Activated CD4-positive, alpha-beta memory T cell treated with anti-CD3 and anti-CD28 coated beads for 36 hours (primary cell): Measurements from ENCODE around the gene TCFL5. TPM values are rescaled to one million over a fixed set of nuclear protein-coding genes. Genes with fewer than 3 reads are reported as not detected.
A peak's percentile ranks its signal among the peaks of the same experiment; 100 is the strongest.

Source experiments
- CTCF ChIA-PET: fragments of 350-600 bp; sonication (Branson Sonifier 250); formaldehyde crosslinking; loops from one replicate; lab custom pipeline; 2021; ENCODE audit warnings: antibody characterized with exemption, inconsistent platforms; lab: Charles Lee
- POLR2A ChIA-PET: fragments of 350-600 bp; sonication (Branson Sonifier 250); formaldehyde crosslinking; loops from one replicate; lab custom pipeline; 2021; ENCODE audit warnings: antibody characterized with exemption; lab: Charles Lee
- DNase-seq: peaks from one replicate; pipeline ENCODE4 v3.0.0-alpha.2; 2020
- H3K27ac Mint-ChIP-seq: one replicate; pipeline ENCODE4 v1.8.0; 2021; ENCODE audit warnings: mixed read lengths
- H3K27me3 Mint-ChIP-seq: one replicate; pipeline ENCODE4 v1.8.0; 2021; ENCODE audit warnings: mixed read lengths
- H3K36me3 Mint-ChIP-seq: one replicate; pipeline ENCODE4 v1.8.0; 2021; ENCODE audit warnings: mixed read lengths
- H3K4me1 Mint-ChIP-seq: one replicate; pipeline ENCODE4 v1.8.0; 2021; ENCODE audit warnings: low read depth, mixed read lengths
- H3K4me3 Mint-ChIP-seq: one replicate; pipeline ENCODE4 v1.8.0; 2021; ENCODE audit warnings: mild to moderate bottlenecking, mixed read lengths
- H3K9me3 Mint-ChIP-seq: one replicate; pipeline ENCODE4 v1.8.0; 2021; ENCODE audit warnings: mixed read lengths
- intact Hi-C: fragments of 100-400 bp; cut with micrococcal nuclease; formaldehyde crosslinking; loops from one replicate; pipeline ENCODE4 v1.15.1; 2023
- total RNA-seq, 2 experiments: library from RNA; stranded (reverse); gene quantifications; one replicate each; pipeline ENCODE4 v1.2.3, GENCODE V29; 2021

Gene TCFL5
- total RNA-seq, 2 experiments from 2014 or later, result 4.7 to 5.0 TPM

DNA sequence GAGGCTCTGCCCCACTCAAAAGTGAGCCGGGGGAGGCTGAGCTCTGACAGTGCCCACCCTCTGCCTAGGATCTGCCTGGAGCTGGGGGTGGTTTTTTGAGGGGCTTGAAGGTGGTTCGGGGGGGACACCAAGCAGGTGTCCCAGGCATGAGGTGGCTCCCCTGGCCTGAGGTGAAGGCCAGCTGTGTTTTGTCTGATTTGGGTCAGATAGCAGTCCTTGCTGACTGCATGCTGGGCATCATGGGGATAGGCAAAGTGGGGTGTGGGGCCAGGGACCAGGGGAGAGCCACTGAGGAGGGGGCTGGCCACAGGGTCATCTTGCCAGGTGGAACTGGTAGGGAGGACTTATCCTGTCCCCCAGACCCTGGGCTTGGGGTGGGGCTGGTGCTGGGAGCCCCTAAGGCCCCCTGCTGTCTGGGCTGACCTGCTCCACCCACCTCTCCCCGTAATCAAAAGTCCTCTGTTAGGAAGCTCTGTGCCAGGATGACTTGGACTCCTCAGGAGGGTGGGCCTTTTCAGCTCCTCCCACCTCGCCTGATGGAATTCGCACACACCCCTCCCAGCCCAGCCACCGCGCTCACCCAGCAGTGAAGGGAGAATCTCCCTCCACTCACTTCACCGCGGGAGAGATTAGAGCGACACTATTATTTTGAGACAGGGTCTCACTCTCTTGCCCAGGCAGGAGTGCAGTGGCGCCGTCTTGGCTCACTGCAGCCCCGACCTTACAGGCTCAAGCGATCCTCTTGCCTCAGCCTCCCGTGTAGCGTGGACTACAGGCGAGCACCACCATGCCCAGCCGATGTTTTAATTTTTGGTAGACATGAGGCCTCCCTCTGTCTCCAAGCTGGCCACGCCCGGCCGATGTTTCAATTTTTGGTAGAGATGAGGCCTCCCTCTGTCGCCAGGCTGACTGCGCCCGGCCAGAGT, 46.3 kb downstream of the TCFL5 start:
- no peak overlapping the region for H3K27ac Mint-ChIP-seq
- ChIA-PET POLR2A (interaction anchor here (1.0 to 1.3 kb wide), 2 partner anchors 21 to 104 kb away, joined by 3 to 4 read pairs; no protein-coding TSS in a partner anchor), CTCF (interaction anchor here (1.6 to 2.4 kb wide), 2 partner anchors 7 to 433 kb away, joined by 4 to 9 read pairs; no protein-coding TSS in a partner anchor)
- intact Hi-C loops, result no loop called here
- no peak for DNase-seq
- H3K36me3 Mint-ChIP-seq, result peaks cover 4% of the 10 kb centered on the region
- no peaks in the 10 kb centered on the region for H3K9me3 Mint-ChIP-seq
- H3K27me3 Mint-ChIP-seq, result peaks cover 28% of the 10 kb centered on the region
- peaks cover 10% of the 10 kb centered on the region for H3K4me1 Mint-ChIP-seq
- H3K4me3 Mint-ChIP-seq, result no peak overlapping the region

DNA sequence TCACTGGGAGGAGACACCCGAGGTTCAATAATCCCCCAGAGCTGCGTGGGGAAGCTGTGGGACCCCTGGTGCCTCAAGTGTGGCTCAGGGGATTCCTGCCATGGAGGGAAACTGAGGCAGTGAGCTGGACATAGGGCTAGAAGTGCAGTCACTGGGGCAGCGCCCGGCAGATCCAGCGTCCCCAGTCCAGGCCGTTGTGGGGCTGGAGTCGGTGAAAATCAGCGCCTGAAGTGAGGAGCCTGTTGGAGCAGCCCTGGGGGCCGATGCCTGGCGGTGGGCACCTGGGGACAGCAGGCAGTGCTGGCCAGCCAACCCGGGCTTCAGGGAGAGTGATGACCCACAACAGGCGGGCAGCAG, 46.9 kb downstream of the TCFL5 start:
- no peak for DNase-seq
- CTCF ChIA-PET, result interaction anchor here (1.6 kb wide), 1 partner anchor 432 kb away, joined by 4 read pairs; no protein-coding TSS in a partner anchor
- Mint-ChIP-seq H3K27ac (no peak overlapping the region), H3K4me3 (no peak overlapping the region), H3K27me3 (peaks cover 25% of the 10 kb centered on the region), H3K4me1 (peaks cover 10% of the 10 kb centered on the region), H3K36me3 (peaks cover 6% of the 10 kb centered on the region), H3K9me3 (no peaks in the 10 kb centered on the region)
- POLR2A ChIA-PET, result interaction anchor here (1.3 kb wide), 1 partner anchor 20 kb away, joined by 4 read pairs; no protein-coding TSS in a partner anchor
- intact Hi-C loops, result no loop called here

DNA sequence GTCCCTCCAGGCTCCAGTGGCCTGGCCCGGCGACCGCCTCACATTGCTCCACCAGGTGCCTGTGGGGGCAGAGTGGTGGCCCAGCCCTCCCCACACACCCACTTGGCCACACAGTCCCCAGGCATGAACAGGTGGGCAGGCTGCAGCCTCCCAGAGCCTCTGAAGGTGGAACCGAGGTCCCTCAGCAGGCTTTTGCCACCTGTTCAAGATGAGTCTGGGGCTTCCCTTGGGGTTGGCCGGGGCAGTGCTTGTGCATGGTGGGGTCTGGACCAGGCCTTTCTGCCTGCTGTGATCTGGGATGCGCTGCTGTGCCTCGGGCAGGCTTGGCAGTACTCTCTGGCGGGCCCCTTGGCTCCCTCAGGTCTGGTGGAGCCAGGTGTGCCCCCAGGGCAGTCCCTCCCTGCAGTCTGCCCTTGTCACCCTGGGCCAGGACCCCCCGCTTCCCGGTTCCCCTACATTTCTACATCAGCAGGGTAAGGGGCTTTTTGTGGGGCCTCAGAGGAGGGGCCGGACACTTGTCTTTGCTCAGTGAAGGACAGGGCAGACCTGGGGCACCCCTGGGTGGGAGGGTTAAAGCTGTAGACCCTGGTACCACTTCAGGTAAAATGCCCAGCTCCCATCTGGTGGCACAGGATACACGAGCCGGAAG, 47.4 kb downstream of the TCFL5 start:
- Mint-ChIP-seq H3K27ac (no peak overlapping the region), H3K27me3 (peaks cover 25% of the 10 kb centered on the region), H3K9me3 (no peaks in the 10 kb centered on the region), H3K36me3 (peaks cover 11% of the 10 kb centered on the region), H3K4me3 (no peak overlapping the region), H3K4me1 (peaks cover 10% of the 10 kb centered on the region)
- intact Hi-C loops, result no loop called here
- DNase-seq, result no peak
- POLR2A ChIA-PET, result no interaction called here
- CTCF ChIA-PET, result interaction anchor here (1.6 kb wide), 1 partner anchor 432 kb away, joined by 4 read pairs; no protein-coding TSS in a partner anchor

DNA sequence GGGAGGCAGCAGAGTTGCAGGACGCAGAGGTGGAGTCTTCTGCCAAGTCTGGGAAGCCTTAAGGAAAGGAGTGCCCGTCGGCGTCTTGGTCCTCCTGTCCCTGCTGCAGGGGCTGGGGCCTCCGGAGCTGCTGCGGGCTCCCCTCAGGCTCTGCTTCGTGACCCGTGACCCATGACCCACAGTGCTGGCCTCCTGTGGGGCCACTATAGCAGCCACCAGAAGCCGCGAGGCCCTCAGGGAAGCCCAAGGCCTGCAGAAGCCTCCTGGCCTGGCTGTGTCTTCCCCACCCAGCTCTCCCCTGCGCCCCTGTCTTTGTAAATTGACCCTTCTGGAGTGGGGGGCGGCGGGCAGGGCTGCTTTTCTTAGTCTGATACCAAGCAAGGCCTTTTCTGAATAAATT, 48.0 kb downstream of the TCFL5 start:
- peaks cover 13% of the 10 kb centered on the region for H3K36me3 Mint-ChIP-seq

DNA sequence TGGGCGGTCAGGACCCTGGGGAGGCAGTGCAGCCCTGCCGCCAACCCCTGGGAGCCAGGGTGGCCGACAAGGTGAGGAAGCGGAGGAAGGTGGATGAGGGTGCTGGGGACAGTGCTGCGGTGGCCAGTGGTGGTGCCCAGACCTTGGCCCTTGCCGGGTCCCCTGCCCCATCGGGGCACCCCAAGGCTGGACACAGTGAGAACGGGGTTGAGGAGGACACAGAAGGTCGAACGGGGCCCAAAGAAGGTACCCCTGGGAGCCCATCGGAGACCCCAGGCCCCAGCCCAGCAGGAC, 48.8 kb downstream of the TCFL5 start:
- Mint-ChIP-seq H3K27me3 (peaks cover 20% of the 10 kb centered on the region), H3K4me1 (peaks cover 14% of the 10 kb centered on the region)

More for the DNA sequence above, 48.0 kb downstream of the TCFL5 start:
- Mint-ChIP-seq H3K4me3 (no peak overlapping the region), H3K9me3 (no peaks in the 10 kb centered on the region), H3K27ac (no peak overlapping the region), H3K4me1 (peaks cover 10% of the 10 kb centered on the region), H3K27me3 (peaks cover 25% of the 10 kb centered on the region)
- no peak for DNase-seq
- POLR2A ChIA-PET, result no interaction called here
- CTCF ChIA-PET, result no interaction called here
- intact Hi-C loops, result no loop called here

DNA sequence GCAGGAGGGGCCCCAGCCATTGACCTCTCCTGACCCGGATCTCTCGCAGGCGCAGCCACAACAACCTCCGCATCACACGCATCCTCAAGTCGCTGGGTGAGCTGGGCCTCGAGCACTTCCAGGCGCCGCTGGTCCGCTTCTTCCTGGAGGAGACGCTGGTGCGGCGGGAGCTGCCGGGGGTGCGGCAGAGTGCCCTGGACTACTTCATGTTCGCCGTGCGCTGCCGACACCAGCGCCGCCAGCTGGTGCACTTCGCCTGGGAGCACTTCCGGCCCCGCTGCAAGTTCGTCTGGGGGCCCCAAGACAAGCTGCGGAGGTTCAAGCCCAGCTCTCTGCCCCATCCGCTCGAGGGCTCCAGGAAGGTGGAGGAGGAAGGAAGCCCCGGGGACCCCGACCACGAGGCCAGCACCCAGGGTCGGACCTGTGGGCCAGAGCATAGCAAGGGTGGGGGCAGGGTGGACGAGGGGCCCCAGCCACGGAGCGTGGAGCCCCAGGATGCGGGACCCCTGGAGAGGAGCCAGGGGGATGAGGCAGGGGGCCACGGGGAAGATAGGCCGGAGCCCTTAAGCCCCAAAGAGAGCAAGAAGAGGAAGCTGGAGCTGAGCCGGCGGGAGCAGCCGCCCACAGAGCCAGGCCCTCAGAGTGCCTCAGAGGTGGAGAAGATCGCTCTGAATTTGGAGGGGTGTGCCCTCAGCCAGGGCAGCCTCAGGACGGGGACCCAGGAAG, 49.3 kb downstream of the TCFL5 start:
- POLR2A ChIA-PET, result interaction anchor here (0.5 kb wide), 1 partner anchor 690 kb away, joined by 3 read pairs; the partner anchor contains the start of gene LSM14B

More for the DNA sequence above, 48.8 kb downstream of the TCFL5 start:
- peaks cover 17% of the 10 kb centered on the region for H3K36me3 Mint-ChIP-seq
- DNase-seq, result no peak
- intact Hi-C loops, result no loop called here
- CTCF ChIA-PET, result no interaction called here
- H3K9me3 Mint-ChIP-seq, result no peaks in the 10 kb centered on the region
- H3K27ac Mint-ChIP-seq, result no peak overlapping the region
- no peak overlapping the region for H3K4me3 Mint-ChIP-seq
- POLR2A ChIA-PET, result no interaction called here

DNA sequence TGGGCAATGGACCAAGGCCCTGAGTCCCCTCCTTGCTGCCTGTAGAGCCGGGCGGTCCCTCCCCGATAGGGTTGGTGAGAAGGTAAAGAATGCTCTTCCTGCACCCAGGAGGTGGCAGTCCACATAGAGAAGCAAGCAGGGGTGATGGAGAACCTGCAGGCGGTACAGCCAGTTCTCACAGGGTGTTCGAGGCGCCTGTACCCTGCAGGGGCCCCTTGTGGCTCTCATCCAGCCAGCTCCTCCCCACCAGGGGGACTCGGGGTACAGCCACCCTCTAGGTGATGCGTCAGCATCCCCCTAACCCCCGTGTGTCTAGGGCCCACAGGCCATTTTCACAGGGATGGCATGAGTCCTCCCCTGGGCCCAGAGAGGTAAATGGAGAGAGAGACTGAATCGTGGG, 49.9 kb downstream of the TCFL5 start:
- ChIA-PET CTCF (no interaction called here), POLR2A (interaction anchor here (0.5 to 1.2 kb wide), 2 partner anchors 16 to 689 kb away, joined by 3 read pairs; partner anchors contain the start of genes LSM14B and MRGBP)
- Mint-ChIP-seq H3K36me3 (peaks cover 19% of the 10 kb centered on the region), H3K9me3 (no peaks in the 10 kb centered on the region), H3K27me3 (peaks cover 18% of the 10 kb centered on the region), H3K27ac (no peak overlapping the region), H3K4me3 (no peak overlapping the region), H3K4me1 (peaks cover 22% of the 10 kb centered on the region)
- intact Hi-C loops, result no loop called here
- DNase-seq, result no peak

More for the DNA sequence above, 49.3 kb downstream of the TCFL5 start:
- intact Hi-C loops, result no loop called here
- H3K9me3 Mint-ChIP-seq, result no peaks in the 10 kb centered on the region
- peaks cover 18% of the 10 kb centered on the region for H3K27me3 Mint-ChIP-seq
- H3K4me1 Mint-ChIP-seq, result peaks cover 19% of the 10 kb centered on the region
- CTCF ChIA-PET, result no interaction called here
- no peak overlapping the region for H3K27ac Mint-ChIP-seq
- H3K4me3 Mint-ChIP-seq, result no peak overlapping the region
- no peak for DNase-seq
- peaks cover 19% of the 10 kb centered on the region for H3K36me3 Mint-ChIP-seq

DNA sequence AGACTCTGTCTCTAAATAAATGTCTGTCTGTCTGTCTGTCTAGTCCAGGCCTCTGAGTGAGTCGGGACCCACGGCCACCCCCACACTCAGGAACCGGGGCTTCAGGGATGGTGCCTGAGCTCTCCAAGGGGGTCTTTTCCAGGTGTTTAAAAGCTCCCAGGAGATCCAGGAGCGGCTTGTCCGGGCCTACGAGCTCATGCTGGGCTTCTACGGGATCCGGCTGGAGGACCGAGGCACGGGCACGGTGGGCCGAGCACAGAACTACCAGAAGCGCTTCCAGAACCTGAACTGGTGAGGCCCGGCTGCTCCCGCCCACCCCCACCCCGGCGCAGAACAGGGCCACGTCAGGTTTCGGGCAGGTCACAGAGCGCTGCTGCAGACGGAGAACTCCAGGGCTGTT, 50.3 kb downstream of the TCFL5 start:
- H3K4me3 Mint-ChIP-seq, result no peak overlapping the region
- H3K4me1 Mint-ChIP-seq, result peaks cover 24% of the 10 kb centered on the region
- intact Hi-C loops, result no loop called here
- DNase-seq, result no peak
- POLR2A ChIA-PET, result interaction anchor here (1.2 kb wide), 1 partner anchor 15 kb away, joined by 3 read pairs; the partner anchor contains the start of gene MRGBP
- CTCF ChIA-PET, result no interaction called here
- H3K9me3 Mint-ChIP-seq, result no peaks in the 10 kb centered on the region
- peaks cover 19% of the 10 kb centered on the region for H3K36me3 Mint-ChIP-seq
- peaks cover 17% of the 10 kb centered on the region for H3K27me3 Mint-ChIP-seq
- H3K27ac Mint-ChIP-seq, result no peak overlapping the region

DNA sequence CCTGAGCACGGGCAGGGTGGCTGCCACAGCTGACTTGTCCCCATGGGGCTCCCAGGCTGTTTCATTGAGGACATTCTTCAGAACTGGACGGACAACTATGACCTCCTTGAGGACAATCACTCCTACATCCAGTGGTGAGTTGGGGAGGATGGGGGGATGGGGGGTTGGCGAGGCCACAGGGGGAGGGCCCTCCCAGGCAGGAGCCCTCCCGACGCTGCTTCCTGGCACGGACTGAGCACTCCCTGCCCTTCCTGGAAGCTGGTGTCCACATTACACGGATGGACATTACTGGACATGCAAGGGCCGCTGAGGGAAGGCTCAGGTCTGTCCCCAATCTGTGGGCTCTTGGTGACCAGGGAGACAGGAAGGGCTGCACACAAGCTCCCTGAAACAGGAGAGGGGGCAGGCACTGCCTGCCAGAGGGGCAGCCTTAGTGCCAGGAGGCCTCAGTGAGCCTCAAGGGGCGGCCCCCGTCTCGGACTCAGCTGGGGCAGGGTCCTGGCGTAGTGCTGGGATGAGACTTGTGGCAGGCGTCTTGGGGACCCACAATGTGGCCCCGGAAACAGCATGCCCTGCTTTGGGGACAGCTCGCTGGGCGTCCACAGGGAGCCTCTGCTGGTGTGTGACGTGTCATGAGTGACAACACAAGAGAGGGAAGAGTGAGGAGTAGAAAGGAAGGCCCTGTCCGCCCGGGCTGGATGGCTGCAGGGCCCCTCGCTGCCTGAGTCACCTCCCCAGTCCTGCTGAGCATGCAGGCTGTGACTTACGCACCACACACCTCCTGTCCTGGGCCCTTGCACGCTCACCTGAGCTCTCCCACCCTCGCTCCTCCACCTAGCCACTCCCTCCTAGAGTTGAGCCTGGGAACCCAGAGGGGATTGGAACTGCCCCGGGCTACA, 51.8 kb downstream of the TCFL5 start:
- ChIA-PET POLR2A (no interaction called here), CTCF (interaction anchor here (2.5 kb wide), 1 partner anchor 193 kb away, joined by 11 read pairs; no protein-coding TSS in a partner anchor)
- Mint-ChIP-seq H3K36me3 (peaks cover 19% of the 10 kb centered on the region), H3K27me3 (peaks cover 3% of the 10 kb centered on the region), H3K4me3 (no peak overlapping the region), H3K27ac (no peak overlapping the region), H3K9me3 (no peaks in the 10 kb centered on the region), H3K4me1 (peaks cover 23% of the 10 kb centered on the region)
- intact Hi-C loops, result no loop called here
- DNase-seq, result no peak

DNA sequence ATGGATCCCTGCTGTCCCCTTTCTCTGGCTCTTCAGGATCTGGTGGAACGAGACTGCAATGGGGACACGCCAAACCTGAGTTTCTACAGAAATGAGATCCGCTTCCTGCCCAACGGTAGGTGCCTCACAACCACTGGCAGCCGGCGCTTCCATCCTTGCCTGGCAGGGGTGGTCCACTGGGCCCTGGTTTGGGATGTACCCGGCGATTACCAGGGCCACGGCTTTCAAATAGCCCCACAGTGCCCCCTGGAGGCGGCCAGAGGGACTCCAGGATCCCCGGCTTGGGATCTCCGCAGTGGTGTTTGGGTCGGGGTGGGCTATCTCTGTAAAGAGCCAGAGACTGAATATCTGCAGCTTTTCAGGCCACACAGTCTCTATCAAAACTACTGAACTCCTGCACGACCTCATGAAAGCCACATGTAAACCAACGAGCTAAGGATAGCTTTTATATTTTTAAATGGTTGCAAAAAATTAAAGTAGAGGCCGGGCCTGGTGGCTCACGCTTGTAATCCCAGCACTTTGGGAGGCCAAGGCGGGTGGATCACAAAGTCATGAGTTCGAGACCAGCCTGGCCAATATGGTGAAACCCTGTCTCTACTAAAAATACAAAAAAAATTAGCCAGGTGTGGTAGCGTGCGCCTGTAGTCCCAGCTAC, 53.3 kb downstream of the TCFL5 start:
- peaks cover 24% of the 10 kb centered on the region for H3K4me1 Mint-ChIP-seq
- no peaks in the 10 kb centered on the region for H3K27me3 Mint-ChIP-seq
- peaks cover 19% of the 10 kb centered on the region for H3K36me3 Mint-ChIP-seq
- intact Hi-C loops, result no loop called here
- H3K4me3 Mint-ChIP-seq, result no peak overlapping the region
- no peak overlapping the region for H3K27ac Mint-ChIP-seq
- H3K9me3 Mint-ChIP-seq, result no peaks in the 10 kb centered on the region
- CTCF ChIA-PET, result interaction anchor here (0.6 to 2.5 kb wide), 31 partner anchors 8 to 508 kb away, joined by 3 to 11 read pairs (median 3); partner anchors contain the start of genes COL9A3, GID8, MRGBP and SLCO4A1
- DNase-seq, result peak; percentile 80
- POLR2A ChIA-PET, result interaction anchor here (1.3 kb wide), 1 partner anchor 165 kb away, joined by 3 read pairs; no protein-coding TSS in a partner anchor
